22Rv1 (cell line): ENCODE measurements around the gene RPTOR.

Source experiments
- CTCF ChIP-seq: fragments of 450-650 bp; IDR thresholded peaks from 2 replicates; pipeline ENCODE4 v1.5.1; 2017; ENCODE audit warnings: mild to moderate bottlenecking
- ZFX ChIP-seq: fragments of 450-650 bp; IDR thresholded peaks from 2 replicates; pipeline ENCODE4 v1.6.1; 2017; ENCODE audit warnings: antibody characterized with exemption, borderline replicate concordance

GRCh38 chr17:80807882-80808281 lies 263.2 kb downstream of the RPTOR start:
- TF ChIP-seq CTCF (no peak), ZFX (no peak)
